GM18498 (cell line): ENCODE results near the gene SRMS.
A peak's percentile ranks its signal among the peaks of the same experiment; 100 is the strongest.
"Not testable (repeated sequence)": the region's sequence is repeated elsewhere in the genome, so short reads cannot be mapped to it uniquely, and the experiment has no call there.

Experiments used
- ATAC-seq: cut with Tn5 transposase; IDR thresholded peaks from one replicate; pipeline ENCODE4 v1.9.1; 2021; ENCODE audit warnings: mild to moderate bottlenecking, moderate library complexity; ENCODE audit not compliant: unreplicated experiment

SRMS gene

GRCh38 chr20:63579017-63579694 is 31.6 kb upstream of the SRMS start:
- no peak for ATAC-seq

- no peak for ATAC-seq
Observed at GRCh38 chr20:63578224-63579016, 30.9 kb upstream of the SRMS start.

GRCh38 chr20:63577317-63577894 is 29.9 kb upstream of the SRMS start:
- ATAC-seq, result no peak

- no peak for ATAC-seq
Observed at GRCh38 chr20:63576311-63576710, 28.8 kb upstream of the SRMS start.

- ATAC-seq, result no peak
Observed at GRCh38 chr20:63574829-63575743, 27.5 kb upstream of the SRMS start.

GRCh38 chr20:63574156-63574828 is 26.7 kb upstream of the SRMS start, which contains the start of gene HELZ2:
HELZ2 (minus strand) TSS chr20:63574239; CDS start chr20:63572385, 1,854 bp downstream.
- ATAC-seq, result peak; percentile 59

GRCh38 chr20:63573647-63574131 is 26.1 kb upstream of the SRMS start:
- ATAC-seq, result no peak

GRCh38 chr20:63572788-63573646 is 25.5 kb upstream of the SRMS start:
- no peak for ATAC-seq

- ATAC-seq, result no peak
Observed at GRCh38 chr20:63572071-63572787, 24.7 kb upstream of the SRMS start.

GRCh38 chr20:63571087-63571478 is 23.5 kb upstream of the SRMS start:
- not testable (repeated sequence) for ATAC-seq

- ATAC-seq, result no peak
Observed at GRCh38 chr20:63570281-63571086, 22.9 kb upstream of the SRMS start.

- ATAC-seq, result no peak
Observed at GRCh38 chr20:63568986-63569949, 21.7 kb upstream of the SRMS start.

GRCh38 chr20:63568170-63568981 is 20.8 kb upstream of the SRMS start:
- peak; percentile 32 for ATAC-seq

GRCh38 chr20:63567386-63568169 is 20.0 kb upstream of the SRMS start:
- peak; percentile 67 for ATAC-seq

- ATAC-seq, result no peak
Observed at GRCh38 chr20:63567136-63567385, 19.5 kb upstream of the SRMS start.
